HFFc6 (cell line): ENCODE measurements around the gene MYO18B. TPM values are rescaled to one million over a fixed set of nuclear protein-coding genes. Genes with fewer than 3 reads are reported as not detected.

Experiments used
- DNase-seq: peaks from one replicate; pipeline ENCODE4 v3.0.0-alpha.2; 2018
- H3K27ac Mint-ChIP-seq: 2 replicates; pipeline ENCODE4 v1.8.0; 2020; ENCODE audit warnings: mild to moderate bottlenecking, mixed read lengths
- H3K27me3 Mint-ChIP-seq: 2 replicates; pipeline ENCODE4 v1.8.0; 2021; ENCODE audit warnings: mild to moderate bottlenecking, moderate library complexity, mixed read lengths; ENCODE audit not compliant: insufficient read depth
- H3K36me3 Mint-ChIP-seq: 2 replicates; pipeline ENCODE4 v1.8.0; 2021; ENCODE audit warnings: low read depth, mixed read lengths
- H3K4me1 Mint-ChIP-seq: 2 replicates; pipeline ENCODE4 v1.8.0; 2020; ENCODE audit warnings: low read depth, mixed read lengths
- H3K4me3 Mint-ChIP-seq: 2 replicates; pipeline ENCODE4 v1.8.0; 2020; ENCODE audit warnings: mild to moderate bottlenecking, moderate library complexity, mixed read lengths
- H3K9me3 Mint-ChIP-seq: 2 replicates; pipeline ENCODE4 v1.8.0; 2020; ENCODE audit warnings: mild to moderate bottlenecking, mixed read lengths
- CTCF ChIP-seq: fragments of 200-600 bp; sonication (generic); IDR thresholded peaks from 2 replicates; pipeline ENCODE4 v1.5.0; 2021; ENCODE audit warnings: antibody characterized with exemption, mild to moderate bottlenecking
- total RNA-seq, 6 experiments: library from RNA; stranded (reverse); fragmentation: NEBNext Ultra II Directional; extraction: Animal tissue kit (Norgen Biotek cat#: 25700); gene quantifications; 2 replicates in 1 of 6; 3 replicates in 5 of 6; pipeline ENCODE4 v1.2.3, GENCODE V29; 2021

Gene MYO18B
- total RNA-seq, 6 experiments from 2014 or later, result 0.02 TPM; not detected in 5

GRCh38 chr22:25898707-25899365 is 156.8 kb downstream of the MYO18B start:
- Mint-ChIP-seq H3K27me3 (no peaks in the 10 kb centered on the region), H3K4me3 (no peak overlapping the region), H3K9me3 (peaks cover 71% of the 10 kb centered on the region), H3K4me1 (no peaks in the 10 kb centered on the region), H3K36me3 (peaks cover 1% of the 10 kb centered on the region), H3K27ac (no peak overlapping the region)
- TF ChIP-seq CTCF, result 0 out of 2 replicates have a peak, but pooled peaks have one; percentile 17
- no peak for DNase-seq

GRCh38 chr22:25899566-25899965 is 157.6 kb downstream of the MYO18B start:
- Mint-ChIP-seq H3K4me3 (no peak overlapping the region), H3K27ac (no peak overlapping the region), H3K27me3 (no peaks in the 10 kb centered on the region), H3K36me3 (no peaks in the 10 kb centered on the region; the same call in 1 of the 2 replicates), H3K4me1 (no peaks in the 10 kb centered on the region), H3K9me3 (peaks cover 78% of the 10 kb centered on the region)
- DNase-seq, result no peak
- no peak for TF ChIP-seq CTCF

GRCh38 chr22:25900390-25900789 is 158.4 kb downstream of the MYO18B start:
- no peak overlapping the region for H3K4me3 Mint-ChIP-seq
- no peak overlapping the region for H3K27ac Mint-ChIP-seq
- H3K36me3 Mint-ChIP-seq, result no peaks in the 10 kb centered on the region; the same call in 1 of the 2 replicates
- peaks cover 79% of the 10 kb centered on the region for H3K9me3 Mint-ChIP-seq
- TF ChIP-seq CTCF, result no peak
- no peak for DNase-seq
- no peaks in the 10 kb centered on the region; the same call in 1 of the 2 replicates for H3K27me3 Mint-ChIP-seq
- H3K4me1 Mint-ChIP-seq, result no peaks in the 10 kb centered on the region

GRCh38 chr22:25900880-25901279 is 158.9 kb downstream of the MYO18B start:
- DNase-seq, result no peak
- no peak for TF ChIP-seq CTCF
- Mint-ChIP-seq H3K27ac (no peak overlapping the region), H3K4me1 (no peaks in the 10 kb centered on the region), H3K27me3 (no peaks in the 10 kb centered on the region; the same call in 1 of the 2 replicates), H3K4me3 (no peak overlapping the region), H3K9me3 (peaks cover 74% of the 10 kb centered on the region), H3K36me3 (no peaks in the 10 kb centered on the region; the same call in 1 of the 2 replicates)

GRCh38 chr22:25902402-25902801 is 160.4 kb downstream of the MYO18B start:
- no peak for DNase-seq
- Mint-ChIP-seq H3K36me3 (peaks cover 4% of the 10 kb centered on the region; the same call in 1 of the 2 replicates), H3K4me1 (no peaks in the 10 kb centered on the region), H3K9me3 (peaks cover 77% of the 10 kb centered on the region), H3K27ac (no peak overlapping the region), H3K27me3 (no peaks in the 10 kb centered on the region; the same call in 1 of the 2 replicates), H3K4me3 (no peak overlapping the region)
- no peak for TF ChIP-seq CTCF
